GM23248 (cell line): ENCODE data around the gene ASH1L. TPM values are rescaled to one million over a fixed set of nuclear protein-coding genes. Genes with fewer than 3 reads are reported as not detected.
"Not testable (repeated sequence)": the region's sequence is repeated elsewhere in the genome, so short reads cannot be mapped to it uniquely, and the experiment has no call there.

ENCODE experiments used
- DNase-seq: peaks from one replicate; pipeline ENCODE4 v3.0.0-alpha.2; 2015
- H2AFZ ChIP-seq: fragments of 200-600 bp; sonication (generic); 2 replicates; pipeline ENCODE4 v1.6.1; 2016; ENCODE audit warnings: antibody characterized with exemption
- H3F3A ChIP-seq: fragments of 200-600 bp; sonication (generic); 2 replicates; pipeline ENCODE4 v1.6.1; 2016; ENCODE audit warnings: mild to moderate bottlenecking, antibody characterized with exemption, mixed run types; ENCODE audit not compliant: insufficient read depth
- H3K27ac ChIP-seq: fragments of 200-600 bp; sonication (generic); 2 replicates; pipeline ENCODE4 v1.5.1; 2016; ENCODE audit warnings: mild to moderate bottlenecking
- H3K27me3 ChIP-seq: fragments of 200-600 bp; sonication (generic); replicated peaks from 2 replicates; pipeline ENCODE4 v1.6.1; 2016; ENCODE audit warnings: mild to moderate bottlenecking; ENCODE audit not compliant: insufficient read depth
- H3K36me3 ChIP-seq: fragments of 200-600 bp; sonication (generic); 2 replicates; pipeline ENCODE4 v1.6.1; 2016; ENCODE audit warnings: low read depth, mild to moderate bottlenecking
- H3K4me1 ChIP-seq: fragments of 200-600 bp; sonication (generic); 2 replicates; pipeline ENCODE4 v1.6.1; 2016; ENCODE audit warnings: mild to moderate bottlenecking; ENCODE audit not compliant: insufficient read depth
- H3K4me2 ChIP-seq: fragments of 200-600 bp; sonication (generic); one replicate; pipeline ENCODE4 v1.6.1; 2016; ENCODE audit warnings: mild to moderate bottlenecking; ENCODE audit not compliant: unreplicated experiment
- H3K4me3 ChIP-seq: fragments of 200-600 bp; sonication (generic); 2 replicates; pipeline ENCODE4 v1.5.1; 2016; ENCODE audit warnings: mild to moderate bottlenecking
- H3K79me2 ChIP-seq: fragments of 200-600 bp; sonication (generic); 2 replicates; pipeline ENCODE4 v1.6.1; 2016; ENCODE audit warnings: mild to moderate bottlenecking; ENCODE audit not compliant: insufficient read depth
- H3K9ac ChIP-seq: fragments of 200-600 bp; sonication (generic); 2 replicates; pipeline ENCODE4 v1.6.1; 2016; ENCODE audit warnings: mild to moderate bottlenecking
- H3K9me2 ChIP-seq: fragments of 200-600 bp; sonication (generic); 2 replicates; pipeline ENCODE4 v1.6.1; 2016; ENCODE audit warnings: mixed run types, mild to moderate bottlenecking, moderate library complexity; ENCODE audit not compliant: insufficient read depth
- H3K9me3 ChIP-seq: fragments of 200-600 bp; sonication (generic); one replicate; pipeline ENCODE4 v1.6.1; 2017; ENCODE audit warnings: low read depth
- H4K20me1 ChIP-seq: fragments of 200-600 bp; sonication (generic); 2 replicates; pipeline ENCODE4 v1.6.0; 2016; ENCODE audit not compliant: insufficient read depth
- EZH2 ChIP-seq: fragments of 200-600 bp; sonication (generic); IDR thresholded peaks from 2 replicates; pipeline ENCODE4 v1.6.1; 2018; ENCODE audit warnings: antibody characterized with exemption, mild to moderate bottlenecking; ENCODE audit not compliant: insufficient read depth, poor library complexity, severe bottlenecking
- EZH2phosphoT487 ChIP-seq: fragments of 200-600 bp; sonication (generic); IDR thresholded peaks from 2 replicates; pipeline ENCODE4 v1.6.1; 2018; ENCODE audit warnings: antibody characterized with exemption, moderate library complexity, mild to moderate bottlenecking, low read depth; ENCODE audit not compliant: insufficient read depth
- WGBS, 2 experiments: methylation state at CpG; one replicate each; pipeline ENCODE4 v1.1.6; 2015 to 2017; ENCODE audit warnings: low lambda C conversion rate in 2 of 2, low coverage in 1 of 2; ENCODE audit errors: missing lambda C conversion rate in 2 of 2; 5-methylcytosine and 5-hydroxymethylcytosine counted together
- in situ Hi-C: fragments of 300-500 bp; cut with MboI; formaldehyde crosslinking; loops from 2 replicates; pipeline ENCODE4 v1.15.0; 2020
- polyA plus RNA-seq: library from polyadenylated mRNA; unstranded; fragments of >200 nt; fragmentation: Nextera tagmentation; extraction: Ambion mirVana; gene quantifications from 2 replicates; pipeline ENCODE4 v1.2.1, GENCODE V29; 2016
- total RNA-seq: library from RNA; depleted of rRNA; stranded (reverse); fragments of >200 nt; shearing (Covaris generic); gene quantifications from 2 replicates; pipeline ENCODE4 v1.2.3, GENCODE V29; 2014

Gene ASH1L
- total and polyA plus RNA-seq, 2 experiments from 2014 or later: 15.2 to 18.2 TPM

DNA sequence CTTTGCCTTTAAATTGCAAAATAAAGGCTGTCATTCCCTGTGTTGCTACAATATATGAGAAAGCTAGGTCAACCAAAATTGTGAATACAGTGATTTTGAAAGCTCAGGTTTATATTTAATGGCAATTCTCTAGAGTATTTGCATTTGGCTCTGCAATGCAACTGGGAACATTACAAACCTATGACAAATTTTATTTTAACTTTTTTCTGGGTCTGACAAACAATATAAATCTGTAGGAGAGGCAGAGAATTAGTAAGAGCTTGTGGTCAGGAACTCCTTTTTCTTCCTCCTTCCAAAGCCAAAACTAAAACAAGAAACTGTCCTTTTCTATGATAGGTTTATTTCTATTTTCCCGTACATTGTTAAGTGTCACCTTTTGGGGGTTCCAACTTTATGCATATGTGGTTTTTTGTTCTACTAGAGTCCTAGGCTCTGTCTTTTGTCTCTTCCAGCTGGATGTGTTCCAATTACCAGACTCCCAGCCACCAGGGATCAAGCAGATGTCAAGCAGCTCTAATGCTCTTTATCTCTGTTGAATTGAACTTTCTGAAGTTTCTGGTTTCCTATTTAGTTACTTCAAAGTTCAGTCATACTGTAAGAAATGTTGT, 106.9 kb downstream of the ASH1L start:
- H3K4me2 ChIP-seq: peak overlapping the region; percentile 49
- in situ Hi-C loops: no loop called here
- no peaks in the 10 kb centered on the region; the same call in 1 of the 2 replicates for H4K20me1 ChIP-seq
- WGBS, 2 experiments: 40 to 55% methylated on average over 1 of the region's 1 CpG
- H3K4me3 ChIP-seq: no peak overlapping the region
- peaks cover 56% of the 10 kb centered on the region for H3K79me2 ChIP-seq
- peak overlapping the region; percentile 25; the same call in 1 of the 2 replicates for H3K9ac ChIP-seq
- no peaks in the 10 kb centered on the region for H3K9me2 ChIP-seq
- no peak overlapping the region for H2AFZ ChIP-seq
- H3K4me1 ChIP-seq: peaks cover 24% of the 10 kb centered on the region
- H3F3A ChIP-seq: peaks cover 36% of the 10 kb centered on the region
- no peaks in the 10 kb centered on the region for H3K9me3 ChIP-seq
- TF ChIP-seq EZH2phosphoT487 (no peak), EZH2 (no peak)
- peak overlapping the region; percentile 57 for H3K27ac ChIP-seq
- DNase-seq: peak; percentile 76
- H3K27me3 ChIP-seq: no peaks in the 10 kb centered on the region
- H3K36me3 ChIP-seq: peaks cover 5% of the 10 kb centered on the region; the same call in 1 of the 2 replicates

DNA sequence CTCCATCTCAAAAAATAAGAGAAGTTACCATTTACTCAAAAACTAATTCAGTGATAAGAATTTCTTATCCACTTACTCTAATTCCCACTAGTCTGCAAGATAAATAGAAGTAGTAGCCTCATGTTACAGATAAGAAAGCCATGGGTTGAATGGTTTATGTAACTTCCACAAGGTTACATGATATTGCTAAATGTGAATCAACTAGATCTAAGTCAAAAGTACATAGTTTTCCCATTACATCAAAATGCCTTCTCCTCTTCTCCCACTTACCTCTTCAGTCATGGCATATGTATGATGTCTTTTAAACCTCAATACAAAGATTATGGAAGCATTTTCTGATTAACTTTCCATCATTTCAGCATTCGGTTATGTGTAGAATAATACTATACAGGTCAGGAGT, 108.5 kb downstream of the ASH1L start:
- Histone ChIP-seq H3K9me3 (no peaks in the 10 kb centered on the region), H4K20me1 (no peaks in the 10 kb centered on the region; the same call in 1 of the 2 replicates), H3K27me3 (no peaks in the 10 kb centered on the region), H3F3A (peaks cover 36% of the 10 kb centered on the region), H3K4me3 (no peak overlapping the region), H3K9ac (no peak overlapping the region), H2AFZ (no peak overlapping the region), H3K4me1 (peaks cover 24% of the 10 kb centered on the region), H3K36me3 (peaks cover 16% of the 10 kb centered on the region), H3K79me2 (peaks cover 51% of the 10 kb centered on the region), H3K27ac (no peak overlapping the region), H3K9me2 (no peaks in the 10 kb centered on the region), H3K4me2 (no peak overlapping the region)
- peak; percentile 24 for DNase-seq
- 62 to 75% methylated on average over 1 of the region's 1 CpG for WGBS, 2 experiments
- in situ Hi-C loops: no loop called here
- TF ChIP-seq EZH2 (no peak), EZH2phosphoT487 (no peak)

DNA sequence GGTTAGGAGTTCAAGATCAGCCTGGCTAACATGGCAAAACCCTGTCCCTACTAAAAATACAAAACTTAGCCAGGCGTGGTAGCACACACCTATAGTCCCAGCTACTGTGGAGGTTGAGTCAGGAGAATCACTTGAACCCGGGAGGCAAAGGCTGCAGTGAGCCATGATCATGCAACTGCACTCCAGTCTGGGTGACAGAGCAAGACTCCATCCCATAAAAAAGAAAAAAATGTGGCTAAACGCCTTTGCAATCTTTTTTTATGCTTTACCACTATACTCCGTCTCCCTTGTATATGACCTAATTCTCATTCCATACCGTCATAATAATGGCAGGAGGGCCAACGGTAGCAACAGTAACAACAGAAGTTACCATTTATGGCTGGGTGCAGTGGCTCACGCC, 109.5 kb downstream of the ASH1L start:
- TF ChIP-seq EZH2phosphoT487 (no peak), EZH2 (no peak)
- H3K9me2 ChIP-seq: no peaks in the 10 kb centered on the region

DNA sequence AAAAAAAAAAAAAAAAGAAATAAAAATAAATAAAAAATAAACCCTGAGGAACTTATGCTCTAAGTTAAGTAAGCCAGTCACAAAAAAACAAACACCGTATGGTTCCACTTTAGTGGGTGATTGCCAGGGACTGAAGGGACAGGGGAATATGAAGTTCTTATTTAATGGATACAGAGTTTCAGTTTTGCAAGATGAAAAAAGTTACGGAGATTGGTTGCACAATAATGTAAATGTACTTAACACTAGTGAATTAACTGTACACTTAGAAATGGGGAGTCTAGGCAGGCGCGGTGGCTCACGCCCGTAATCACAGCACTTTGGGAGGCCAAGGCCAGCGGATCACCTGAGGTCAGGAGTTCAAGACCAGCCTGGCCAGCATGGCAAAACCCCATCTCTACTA, 111.4 kb downstream of the ASH1L start:
- no peak for TF ChIP-seq EZH2phosphoT487
- TF ChIP-seq EZH2: no peak
- 91 to 96% methylated on average over 7 of the region's 7 CpGs for WGBS, 2 experiments
- H2AFZ ChIP-seq: no peak overlapping the region
- H3F3A ChIP-seq: peaks cover 18% of the 10 kb centered on the region
- H3K9me3 ChIP-seq: no peaks in the 10 kb centered on the region
- in situ Hi-C loops: no loop called here
- H3K4me3 ChIP-seq: no peak overlapping the region
- H3K79me2 ChIP-seq: peaks cover 39% of the 10 kb centered on the region
- peaks cover 22% of the 10 kb centered on the region for H3K36me3 ChIP-seq
- H3K27ac ChIP-seq: no peak overlapping the region
- H3K4me2 ChIP-seq: no peak overlapping the region
- no peaks in the 10 kb centered on the region for H3K27me3 ChIP-seq
- peaks cover 20% of the 10 kb centered on the region for H3K4me1 ChIP-seq
- no peaks in the 10 kb centered on the region; the same call in 1 of the 2 replicates for H4K20me1 ChIP-seq
- no peak for DNase-seq
- no peak overlapping the region for H3K9ac ChIP-seq
- no peaks in the 10 kb centered on the region for H3K9me2 ChIP-seq

More for the DNA sequence above, 109.5 kb downstream of the ASH1L start:
- 91 to 95% methylated on average over 7 of the region's 7 CpGs for WGBS, 2 experiments
- no peak overlapping the region for H2AFZ ChIP-seq
- H3K9me3 ChIP-seq: no peaks in the 10 kb centered on the region
- in situ Hi-C loops: no loop called here
- no peak overlapping the region for H3K4me3 ChIP-seq
- no peaks in the 10 kb centered on the region; the same call in 1 of the 2 replicates for H4K20me1 ChIP-seq
- no peak for DNase-seq
- H3K79me2 ChIP-seq: peaks cover 49% of the 10 kb centered on the region
- peaks cover 18% of the 10 kb centered on the region for H3K36me3 ChIP-seq
- peaks cover 24% of the 10 kb centered on the region for H3K4me1 ChIP-seq
- no peak overlapping the region for H3K27ac ChIP-seq
- H3K27me3 ChIP-seq: no peaks in the 10 kb centered on the region
- H3K4me2 ChIP-seq: no peak overlapping the region
- peaks cover 36% of the 10 kb centered on the region for H3F3A ChIP-seq
- no peak overlapping the region for H3K9ac ChIP-seq

DNA sequence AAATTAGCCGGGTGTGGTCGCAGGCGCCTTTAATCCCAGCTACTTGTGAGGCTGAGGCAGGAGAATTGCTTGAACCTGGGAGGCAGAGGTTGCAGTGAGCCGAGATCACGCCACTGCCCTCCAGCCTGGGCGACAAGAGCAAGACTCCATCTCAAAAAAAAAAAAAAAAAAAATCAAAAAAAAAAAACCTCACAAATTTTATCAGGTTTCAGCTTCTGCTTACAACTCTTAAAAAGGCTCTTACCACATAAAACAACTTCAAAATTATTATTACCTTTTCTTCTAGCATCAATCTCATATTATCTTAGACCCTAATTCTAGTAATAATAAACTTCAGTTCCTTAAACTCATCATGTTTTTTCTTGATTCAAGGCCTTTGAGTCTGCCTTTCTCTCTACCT, 120.2 kb downstream of the ASH1L start:
- in situ Hi-C loops, H3K9me2 ChIP-seq, H3F3A ChIP-seq, DNase-seq, H3K9me3 ChIP-seq, H3K4me1 ChIP-seq, H4K20me1 ChIP-seq, H2AFZ ChIP-seq, H3K4me2 ChIP-seq, H3K27me3 ChIP-seq, H3K4me3 ChIP-seq, H3K27ac ChIP-seq, H3K9ac ChIP-seq: not testable (repeated sequence)
- 96 to 100% methylated on average over 6 of the region's 6 CpGs for WGBS, 2 experiments
- H3K79me2 ChIP-seq: peaks cover 72% of the 10 kb centered on the region
- peaks cover 17% of the 10 kb centered on the region for H3K36me3 ChIP-seq
